Aorta (tissue), 5 donors: ENCODE results near the gene STK31. TPM values are rescaled to one million over a fixed set of nuclear protein-coding genes. Genes with fewer than 3 reads are reported as not detected.
"Not testable (repeated sequence)": the region's sequence is repeated elsewhere in the genome, so short reads cannot be mapped to it uniquely, and the experiment has no call there.

Experiments used
- ATAC-seq: fragments of 200-7000 bp; cut with Tn5 transposase; one replicate; pipeline ENCODE4 v1.9.1; 2022; ENCODE audit warnings: moderate library complexity; ENCODE audit not compliant: low FRiP score
- DNase-seq, 2 donors: peaks; one replicate each; pipeline ENCODE4 v3.0.0-alpha.2; 2020
- H3K27ac ChIP-seq, 2 donors: one replicate each; pipeline ENCODE4 v1.5.1; 2013; ENCODE audit warnings: low read length in 2 of 2, mild to moderate bottlenecking in 2 of 2, moderate library complexity in 2 of 2, control low read depth in 1 of 2, inconsistent platforms in 1 of 2, low read depth in 1 of 2
- H3K27me3 ChIP-seq, 2 donors: one replicate each; pipeline ENCODE4 v1.6.1; 2013; ENCODE audit warnings: control low read depth in 1 of 2, low read length in 1 of 2, mild to moderate bottlenecking in 1 of 2, moderate library complexity in 1 of 2; ENCODE audit not compliant: insufficient read depth in 2 of 2, control insufficient read depth in 1 of 2
- H3K36me3 ChIP-seq, 2 donors: one replicate each; pipeline ENCODE4 v1.6.1; 2013; ENCODE audit warnings: control low read depth in 1 of 2, low read length in 1 of 2, mild to moderate bottlenecking in 1 of 2; ENCODE audit not compliant: insufficient read depth in 2 of 2, control insufficient read depth in 1 of 2
- H3K4me1 ChIP-seq, 2 donors: one replicate each; pipeline ENCODE4 v1.6.1; 2013; ENCODE audit warnings: low read length in 2 of 2, control low read depth in 1 of 2, mild to moderate bottlenecking in 1 of 2, moderate library complexity in 1 of 2; ENCODE audit not compliant: insufficient read depth in 2 of 2, control insufficient read depth in 1 of 2
- H3K4me3 ChIP-seq, 2 donors: one replicate each; pipeline ENCODE4 v1.5.1; 2013; ENCODE audit warnings: low read length in 2 of 2, control low read depth in 1 of 2, mild to moderate bottlenecking in 1 of 2
- H3K9me3 ChIP-seq: one replicate; pipeline ENCODE4 v1.6.1; 2013; ENCODE audit warnings: mild to moderate bottlenecking, low read length; ENCODE audit not compliant: control insufficient read depth
- WGBS, 2 donors: extraction: QIAGEN DNeasy Blood & Tissue Kit; methylation state at CpG; one replicate each; pipeline ENCODE4 v1.1.7; 2013; 5-methylcytosine and 5-hydroxymethylcytosine counted together
- intact Hi-C, 2 donors: fragments of 100-400 bp; cut with DNase I; formaldehyde crosslinking; loops; one replicate each; pipeline versions ENCODE4 v1.14.2 to v1.15.0; 2022
- polyA plus RNA-seq, 2 donors: library from polyadenylated mRNA; stranded (reverse); fragments of 200-250 nt; gene quantifications; one replicate each; pipeline ENCODE4 v1.2.3, GENCODE V29; 2013
- total RNA-seq, 2 donors: library from RNA; stranded (reverse); fragmentation: NEBNext Ultra II Directional; extraction: Animal tissue kit (Norgen Biotek cat#: 25700); gene quantifications; one replicate each; pipeline ENCODE4 v1.2.1, GENCODE V29; 2021
- donor health status: healthy with polysubstance abuse.
- donor health status: Bipolar disorder and iron deficiency.
- donor health status: DM: no; HTN: no; CAD: no.
- donor health status: DM: no; HTN: no; CAD: no.
- donor health status: DM: yes; HTN: yes; CAD: no.

The STK31 gene
- total and polyA plus RNA-seq, 4 donors, result 0.13 to 2.2 (median 0.94) TPM; not detected in 1

GRCh38 chr7:23802720-23803397, 92.8 kb downstream of the STK31 start:
- intact Hi-C loops, result no loop called here
- H3K9me3 ChIP-seq, result no peaks in the 10 kb centered on the region
- 54 to 65% methylated on average over 4 of the region's 4 CpGs for WGBS, 2 donors

GRCh38 chr7:23804707-23805106, 94.7 kb downstream of the STK31 start:
- peaks cover 2% of the 10 kb centered on the region for H3K9me3 ChIP-seq
- ATAC-seq, result no peak
- 59 to 65% methylated on average over 1 of the region's 1 CpG for WGBS, 2 donors

More at GRCh38 chr7:23802720-23803397, 92.8 kb downstream of the STK31 start:
- Histone ChIP-seq H3K36me3 (no peaks in the 10 kb centered on the region), H3K27ac (no peak overlapping the region), H3K4me1 (no peaks in the 10 kb centered on the region), H3K4me3 (no peak overlapping the region), H3K27me3 (no peaks in the 10 kb centered on the region)
- ATAC-seq, result no peak
- no peak for DNase-seq

DNA sequence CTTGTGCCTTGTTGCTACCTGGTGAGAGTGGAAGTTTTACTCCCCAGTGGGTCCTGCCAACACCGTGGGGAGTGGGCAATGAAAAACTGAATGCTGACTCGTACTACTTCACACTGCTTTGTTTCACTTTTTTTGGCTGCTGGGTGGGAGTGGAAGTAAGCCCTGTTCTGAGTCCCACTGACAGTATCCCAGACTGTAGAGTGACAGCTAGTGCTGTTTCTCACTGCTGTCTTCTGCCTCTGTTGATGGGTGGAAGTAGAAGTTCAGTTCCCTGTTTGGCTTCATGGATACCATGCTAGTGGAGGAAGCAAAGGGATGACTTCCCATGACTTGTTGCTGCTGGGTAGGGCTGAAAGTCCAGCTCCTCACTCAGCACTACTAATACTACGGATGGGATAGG, 98.4 kb downstream of the STK31 start:
- no peaks in the 10 kb centered on the region for H3K27me3 ChIP-seq
- H3K27ac ChIP-seq, result no peak overlapping the region
- ATAC-seq, result no peak
- 53 to 70% methylated on average over 3 of the region's 3 CpGs for WGBS, 2 donors
- intact Hi-C loops, result no loop called here
- no peaks in the 10 kb centered on the region for H3K36me3 ChIP-seq
- peaks cover 2% of the 10 kb centered on the region for H3K9me3 ChIP-seq
- DNase-seq, result no peak
- H3K4me1 ChIP-seq, result no peaks in the 10 kb centered on the region
- H3K4me3 ChIP-seq, result no peak overlapping the region

More at GRCh38 chr7:23804707-23805106, 94.7 kb downstream of the STK31 start:
- Histone ChIP-seq H3K4me3 (no peak overlapping the region), H3K27me3 (no peaks in the 10 kb centered on the region), H3K4me1 (no peaks in the 10 kb centered on the region), H3K27ac (no peak overlapping the region), H3K36me3 (no peaks in the 10 kb centered on the region)
- intact Hi-C loops, result no loop called here
- DNase-seq, result no peak

GRCh38 chr7:23810099-23810498, 100.1 kb downstream of the STK31 start:
- Histone ChIP-seq H3K27me3 (no peaks in the 10 kb centered on the region), H3K27ac (no peak overlapping the region), H3K4me1 (no peaks in the 10 kb centered on the region), H3K4me3 (no peak overlapping the region), H3K36me3 (no peaks in the 10 kb centered on the region), H3K9me3 (peaks cover 2% of the 10 kb centered on the region)
- ATAC-seq (no peak), DNase-seq (no peak)
- WGBS, 2 donors, result 81 to 93% methylated on average over 1 of the region's 1 CpG
- intact Hi-C loops, result loop anchor here in 1 of 2 donors (10.0 kb wide), 1 partner anchor 815 kb away; no protein-coding TSS in a partner anchor

GRCh38 chr7:23811540-23811939, 101.5 kb downstream of the STK31 start:
- no peaks in the 10 kb centered on the region for H3K27me3 ChIP-seq
- H3K9me3 ChIP-seq, result peaks cover 2% of the 10 kb centered on the region
- no peak overlapping the region for H3K27ac ChIP-seq
- H3K36me3 ChIP-seq, result no peaks in the 10 kb centered on the region
- H3K4me3 ChIP-seq, result no peak overlapping the region
- WGBS, 2 donors, result 85 to 93% methylated on average over 1 of the region's 1 CpG
- intact Hi-C loops, result loop anchor here in 1 of 2 donors (10.0 kb wide), 1 partner anchor 813 kb away; no protein-coding TSS in a partner anchor
- H3K4me1 ChIP-seq, result no peaks in the 10 kb centered on the region
- ATAC-seq (no peak), DNase-seq (no peak)

DNA sequence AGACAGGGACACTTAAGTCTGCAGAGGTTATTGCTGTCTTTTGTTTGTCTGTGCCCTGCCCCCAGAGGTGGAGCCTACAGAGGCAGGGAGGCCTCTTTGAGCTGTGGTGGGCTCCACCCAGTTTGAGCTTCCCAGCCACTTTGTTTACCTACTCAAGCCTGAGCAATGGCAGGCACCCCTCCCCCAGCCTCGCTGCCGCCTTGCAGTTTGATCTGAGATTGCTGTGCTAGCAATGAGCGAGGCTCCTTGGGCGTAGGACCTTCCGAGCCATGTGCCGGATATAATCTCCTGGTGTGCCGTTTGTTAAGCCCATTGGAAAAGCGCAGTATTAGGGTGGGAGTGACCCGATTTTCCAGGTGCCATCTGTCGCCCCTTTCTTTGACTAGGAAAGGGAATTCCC, 118.1 kb downstream of the STK31 start:
- DNase-seq, H3K27ac ChIP-seq, H3K4me3 ChIP-seq, H3K27me3 ChIP-seq, H3K9me3 ChIP-seq, intact Hi-C loops, H3K4me1 ChIP-seq, H3K36me3 ChIP-seq, ATAC-seq: not testable (repeated sequence)
- 90 to 93% methylated on average over 10 of the region's 10 CpGs for WGBS, 2 donors

- intact Hi-C loops, H3K27me3 ChIP-seq, DNase-seq, H3K4me1 ChIP-seq, H3K4me3 ChIP-seq, H3K27ac ChIP-seq, ATAC-seq, H3K9me3 ChIP-seq, H3K36me3 ChIP-seq: not testable (repeated sequence)
- WGBS, 2 donors, result 55 to 60% methylated on average over 4 of the region's 4 CpGs
Observed at GRCh38 chr7:23832733-23833132, 122.7 kb downstream of the STK31 start.

DNA sequence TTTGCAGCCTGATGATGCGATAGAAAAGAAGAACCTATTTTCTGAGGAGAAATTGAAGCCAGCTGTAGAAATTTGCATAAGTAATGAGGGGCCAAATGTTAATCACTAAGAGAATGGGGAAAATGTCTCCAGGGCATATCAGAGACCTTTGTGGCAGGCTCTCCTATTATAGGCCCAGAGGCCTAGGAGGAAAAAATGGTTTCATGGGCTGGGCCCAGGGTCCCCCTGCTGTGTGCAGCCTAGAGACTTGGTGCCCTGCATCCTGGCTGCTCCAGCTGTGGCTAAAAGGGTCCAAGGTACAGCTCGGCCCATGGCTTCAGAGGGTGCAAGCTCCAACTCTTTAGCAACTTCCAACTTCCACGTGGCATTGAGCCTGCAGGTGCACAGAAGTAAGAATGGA, 123.4 kb downstream of the STK31 start:
- Histone ChIP-seq H3K27me3 (no peaks in the 10 kb centered on the region), H3K9me3 (peaks cover 10% of the 10 kb centered on the region), H3K4me3 (no peak overlapping the region), H3K36me3 (no peaks in the 10 kb centered on the region), H3K27ac (no peak overlapping the region), H3K4me1 (no peaks in the 10 kb centered on the region)
- ATAC-seq (no peak), DNase-seq (no peak)
- WGBS, 2 donors, result 77 to 79% methylated on average over 3 of the region's 3 CpGs
- intact Hi-C loops, result no loop called here

DNA sequence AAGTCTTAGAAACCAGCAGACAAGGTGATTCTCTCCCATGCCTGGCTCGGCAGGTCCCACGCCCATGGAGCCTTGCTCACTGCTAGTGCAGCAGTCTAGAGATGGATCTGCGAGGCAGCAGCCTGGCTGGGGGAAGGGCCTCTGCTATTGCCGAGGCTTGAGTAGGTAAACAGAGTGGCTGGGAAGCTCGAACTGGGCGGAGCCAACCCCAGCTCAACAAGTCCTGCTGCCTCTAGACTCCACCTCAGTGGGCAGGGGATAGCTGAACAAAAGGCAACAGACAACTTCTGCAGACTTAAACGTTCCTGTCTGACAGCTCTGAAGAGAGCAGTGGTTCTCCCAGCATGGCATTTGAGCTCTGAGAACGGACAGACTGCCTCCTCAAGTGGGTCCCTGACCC, 134.8 kb downstream of the STK31 start:
- H3K27me3 ChIP-seq, DNase-seq, H3K27ac ChIP-seq, H3K4me3 ChIP-seq, intact Hi-C loops, H3K4me1 ChIP-seq, ATAC-seq, H3K36me3 ChIP-seq: not testable (repeated sequence)
- 71 to 72% methylated on average over 8 of the region's 8 CpGs for WGBS, 2 donors
- peaks cover 16% of the 10 kb centered on the region for H3K9me3 ChIP-seq
